Erythroblast (primary cell): ENCODE data around the gene MYB.

ENCODE experiments used
- GATA1 ChIP-seq: IDR thresholded peaks from 2 replicates; pipeline ENCODE4 v1.6.1; 2011; ENCODE audit warnings: low read depth, mild to moderate bottlenecking, control low read depth, low read length, moderate library complexity
- POLR2A ChIP-seq: IDR thresholded peaks from 2 replicates; pipeline ENCODE4 v1.6.1; 2011; ENCODE audit warnings: mild to moderate bottlenecking, low read length

GRCh38 chr6:135266675-135267074, 85.6 kb downstream of the MYB start:
- TF ChIP-seq POLR2A (no peak), GATA1 (no peak)
